Measurements from ENCODE around the gene CDC42EP2. TPM values are rescaled to one million over a fixed set of nuclear protein-coding genes. Genes with fewer than 3 reads are reported as not detected.
A peak's percentile ranks its signal among the peaks of the same experiment; 100 is the strongest.

CDC42EP2 gene
- total and polyA plus RNA-seq, 10 of the 15 experiments (the other 5 are each of a cell fraction or from before 2014, with no cell fraction given), result 0.03 to 1.2 (median 0.09) TPM; not detected in 3

DNA sequence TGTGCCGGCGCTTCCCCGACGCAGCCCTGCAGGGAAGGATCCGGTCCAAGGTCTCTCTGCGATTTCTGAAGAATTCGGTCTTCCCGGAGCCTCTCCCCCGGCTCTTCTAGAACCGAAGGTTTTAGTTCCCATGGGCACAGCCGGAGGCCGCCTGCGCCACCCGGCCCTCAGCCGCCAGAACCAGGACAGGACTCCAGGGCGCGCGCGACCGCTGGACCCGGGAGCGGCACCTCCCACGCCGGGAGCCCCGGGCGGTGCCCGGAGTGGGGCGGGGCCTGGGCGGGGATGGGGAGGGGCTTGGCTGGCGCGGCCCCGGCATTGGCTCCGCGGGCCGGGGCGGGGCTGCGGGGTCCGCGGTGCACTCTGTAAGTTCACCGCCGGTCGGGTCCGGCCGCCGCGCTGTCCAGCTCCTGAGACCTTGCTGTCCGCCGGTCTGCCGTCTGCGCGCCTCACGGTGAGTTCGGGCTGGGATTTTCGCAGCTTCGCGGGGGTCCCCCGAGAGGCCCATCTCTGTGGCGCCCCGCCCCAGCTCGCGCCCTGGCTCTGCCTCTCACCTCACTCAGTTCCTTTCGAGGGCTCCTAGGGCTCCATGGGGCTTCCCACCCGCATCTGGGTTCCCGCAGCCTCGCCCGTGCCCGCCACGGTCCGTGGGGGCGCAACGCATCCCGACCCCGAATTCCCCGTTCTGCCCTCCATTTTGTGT lies at the start of gene CDC42EP2 (continued):
- TF ChIP-seq, protein P1, sequence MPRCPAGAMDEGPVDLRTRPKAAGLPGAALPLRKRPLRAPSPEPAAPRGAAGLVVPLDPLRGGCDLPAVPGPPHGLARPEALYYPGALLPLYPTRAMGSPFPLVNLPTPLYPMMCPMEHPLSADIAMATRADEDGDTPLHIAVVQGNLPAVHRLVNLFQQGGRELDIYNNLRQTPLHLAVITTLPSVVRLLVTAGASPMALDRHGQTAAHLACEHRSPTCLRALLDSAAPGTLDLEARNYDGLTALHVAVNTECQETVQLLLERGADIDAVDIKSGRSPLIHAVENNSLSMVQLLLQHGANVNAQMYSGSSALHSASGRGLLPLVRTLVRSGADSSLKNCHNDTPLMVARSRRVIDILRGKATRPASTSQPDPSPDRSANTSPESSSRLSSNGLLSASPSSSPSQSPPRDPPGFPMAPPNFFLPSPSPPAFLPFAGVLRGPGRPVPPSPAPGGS (IDR thresholded peaks at IDR 0.05; ENCODE audit: borderline replicate concordance, insufficient read depth, low read depth, low read length, poor library complexity, severe bottlenecking), result peak; percentile 38
- TF ChIP-seq YY1 (IDR thresholded peaks at IDR 0.05; ENCODE audit: low read depth, low read length) (0 out of 2 replicates have a peak, but pooled peaks have one; percentile 32), KLF5 (IDR thresholded peaks at IDR 0.05; ENCODE audit: partially characterized antibody) (no peak), CBX5 (IDR thresholded peaks at IDR 0.05; ENCODE audit: low read depth) (no peak), BRCA1 (IDR thresholded peaks at IDR 0.05; ENCODE audit: low read depth, low read length) (no peak), BCL11A (IDR thresholded peaks at IDR 0.05; ENCODE audit: low read depth, low read length) (no peak), IRF4 (IDR thresholded peaks at IDR 0.05; ENCODE audit: low read depth, low read length) (no peak), HDGF (IDR thresholded peaks at IDR 0.05) (no peak), ESRRA (IDR thresholded peaks at IDR 0.05; ENCODE audit: low read length) (no peak), SP1 (IDR thresholded peaks at IDR 0.05; ENCODE audit: low read depth, low read length) (no peak), FOXK2 (IDR thresholded peaks at IDR 0.05) (no peak), ETV6 (conservative IDR thresholded peaks at IDR 0.05 in 1 of 2, IDR thresholded peaks at IDR 0.05 in 1 of 2; ENCODE audit: borderline replicate concordance in 1 of 2, low read depth in 1 of 2) (no peak), ATF7 (IDR thresholded peaks at IDR 0.05; ENCODE audit: low read depth) (no peak), WRNIP1 (IDR thresholded peaks at IDR 0.05; ENCODE audit: borderline replicate concordance, low read depth, low read length) (no peak), BMI1 (IDR thresholded peaks at IDR 0.05; ENCODE audit: borderline replicate concordance) (no peak), IKZF1 (conservative IDR thresholded peaks at IDR 0.05) (peak; percentile 61), POU2F2 (IDR thresholded peaks at IDR 0.05; ENCODE audit: borderline replicate concordance, low read depth, low read length) (no peak), DPF2 (IDR thresholded peaks at IDR 0.05) (peak; percentile 44; the same call in 1 of the 2 replicates), BACH1 (IDR thresholded peaks at IDR 0.05; ENCODE audit: borderline replicate concordance) (no peak), NR2C1 (IDR thresholded peaks at IDR 0.05) (no peak)
- TF ChIP-seq, protein P2, sequence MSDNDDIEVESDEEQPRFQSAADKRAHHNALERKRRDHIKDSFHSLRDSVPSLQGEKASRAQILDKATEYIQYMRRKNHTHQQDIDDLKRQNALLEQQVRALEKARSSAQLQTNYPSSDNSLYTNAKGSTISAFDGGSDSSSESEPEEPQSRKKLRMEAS (IDR thresholded peaks at IDR 0.05; ENCODE audit: low read depth, low read length), result no peak
- TF ChIP-seq, protein P3, sequence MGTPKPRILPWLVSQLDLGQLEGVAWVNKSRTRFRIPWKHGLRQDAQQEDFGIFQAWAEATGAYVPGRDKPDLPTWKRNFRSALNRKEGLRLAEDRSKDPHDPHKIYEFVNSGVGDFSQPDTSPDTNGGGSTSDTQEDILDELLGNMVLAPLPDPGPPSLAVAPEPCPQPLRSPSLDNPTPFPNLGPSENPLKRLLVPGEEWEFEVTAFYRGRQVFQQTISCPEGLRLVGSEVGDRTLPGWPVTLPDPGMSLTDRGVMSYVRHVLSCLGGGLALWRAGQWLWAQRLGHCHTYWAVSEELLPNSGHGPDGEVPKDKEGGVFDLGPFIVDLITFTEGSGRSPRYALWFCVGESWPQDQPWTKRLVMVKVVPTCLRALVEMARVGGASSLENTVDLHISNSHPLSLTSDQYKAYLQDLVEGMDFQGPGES (IDR thresholded peaks at IDR 0.05), result no peak
- TF ChIP-seq, protein P4, sequence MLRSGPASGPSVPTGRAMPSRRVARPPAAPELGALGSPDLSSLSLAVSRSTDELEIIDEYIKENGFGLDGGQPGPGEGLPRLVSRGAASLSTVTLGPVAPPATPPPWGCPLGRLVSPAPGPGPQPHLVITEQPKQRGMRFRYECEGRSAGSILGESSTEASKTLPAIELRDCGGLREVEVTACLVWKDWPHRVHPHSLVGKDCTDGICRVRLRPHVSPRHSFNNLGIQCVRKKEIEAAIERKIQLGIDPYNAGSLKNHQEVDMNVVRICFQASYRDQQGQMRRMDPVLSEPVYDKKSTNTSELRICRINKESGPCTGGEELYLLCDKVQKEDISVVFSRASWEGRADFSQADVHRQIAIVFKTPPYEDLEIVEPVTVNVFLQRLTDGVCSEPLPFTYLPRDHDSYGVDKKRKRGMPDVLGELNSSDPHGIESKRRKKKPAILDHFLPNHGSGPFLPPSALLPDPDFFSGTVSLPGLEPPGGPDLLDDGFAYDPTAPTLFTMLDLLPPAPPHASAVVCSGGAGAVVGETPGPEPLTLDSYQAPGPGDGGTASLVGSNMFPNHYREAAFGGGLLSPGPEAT (IDR thresholded peaks at IDR 0.05; ENCODE audit: low read depth), result no peak
- TF ChIP-seq, protein P5, sequence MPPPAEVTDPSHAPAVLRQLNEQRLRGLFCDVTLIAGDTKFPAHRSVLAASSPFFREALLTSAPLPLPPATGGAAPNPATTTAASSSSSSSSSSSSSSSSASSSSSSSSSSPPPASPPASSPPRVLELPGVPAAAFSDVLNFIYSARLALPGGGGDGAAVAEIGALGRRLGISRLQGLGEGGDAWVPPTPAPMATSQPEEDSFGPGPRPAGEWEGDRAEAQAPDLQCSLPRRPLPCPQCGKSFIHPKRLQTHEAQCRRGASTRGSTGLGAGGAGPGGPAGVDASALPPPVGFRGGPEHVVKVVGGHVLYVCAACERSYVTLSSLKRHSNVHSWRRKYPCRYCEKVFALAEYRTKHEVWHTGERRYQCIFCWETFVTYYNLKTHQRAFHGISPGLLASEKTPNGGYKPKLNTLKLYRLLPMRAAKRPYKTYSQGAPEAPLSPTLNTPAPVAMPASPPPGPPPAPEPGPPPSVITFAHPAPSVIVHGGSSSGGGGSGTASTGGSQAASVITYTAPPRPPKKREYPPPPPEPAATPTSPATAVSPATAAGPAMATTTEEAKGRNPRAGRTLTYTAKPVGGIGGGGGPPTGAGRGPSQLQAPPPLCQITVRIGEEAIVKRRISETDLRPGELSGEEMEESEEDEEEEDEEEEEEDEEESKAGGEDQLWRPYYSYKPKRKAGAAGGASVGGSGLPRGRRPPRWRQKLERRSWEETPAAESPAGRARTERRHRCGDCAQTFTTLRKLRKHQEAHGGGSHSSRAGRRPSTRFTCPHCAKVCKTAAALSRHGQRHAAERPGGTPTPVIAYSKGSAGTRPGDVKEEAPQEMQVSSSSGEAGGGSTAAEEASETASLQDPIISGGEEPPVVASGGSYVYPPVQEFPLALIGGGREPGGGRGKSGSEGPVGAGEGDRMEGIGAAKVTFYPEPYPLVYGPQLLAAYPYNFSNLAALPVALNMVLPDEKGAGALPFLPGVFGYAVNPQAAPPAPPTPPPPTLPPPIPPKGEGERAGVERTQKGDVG (CRISPR knock-in tag; IDR thresholded peaks at IDR 0.05), result no peak

Data from GM12878 (cell line).